IPS DF 6.9 (cell line): ENCODE data around the gene AASS.

Source experiments
- DNase-seq: peaks from one replicate; pipeline ENCODE4 v3.0.0-alpha.2; 2013; ENCODE audit warnings: low read depth, low spot score
- H3K27ac ChIP-seq: one replicate; pipeline ENCODE4 v1.5.1; 2013; ENCODE audit warnings: low read length, control low read depth
- H3K27me3 ChIP-seq: 2 replicates; pipeline ENCODE4 v1.6.1; 2013; ENCODE audit warnings: mild to moderate bottlenecking, low read length; ENCODE audit not compliant: control insufficient read depth, insufficient read depth
- H3K36me3 ChIP-seq: 2 replicates; pipeline ENCODE4 v1.6.1; 2013; ENCODE audit warnings: low read length; ENCODE audit not compliant: control insufficient read depth, insufficient read depth
- H3K4me1 ChIP-seq: 2 replicates; pipeline ENCODE4 v1.6.1; 2013; ENCODE audit warnings: low read length; ENCODE audit not compliant: control insufficient read depth, insufficient read depth
- H3K4me3 ChIP-seq: 2 replicates; pipeline ENCODE4 v1.5.1; 2013; ENCODE audit warnings: mild to moderate bottlenecking, low read length
- H3K9me3 ChIP-seq: 2 replicates; pipeline ENCODE4 v1.6.1; 2013; ENCODE audit warnings: low read length, inconsistent platforms; ENCODE audit not compliant: control insufficient read depth, insufficient read depth
- WGBS: extraction: QIAGEN DNeasy Blood & Tissue Kit; methylation state at CpG from one replicate; pipeline ENCODE4 v1.1.7; 2013; ENCODE audit warnings: mixed read lengths, missing lambda C conversion rate; ENCODE audit not compliant: insufficient read length, insufficient coverage; 5-methylcytosine and 5-hydroxymethylcytosine counted together

Gene AASS

GRCh38 chr7:122055073-122055472, 89.0 kb downstream of the AASS start:
- no CpG with 5 or more reads among the region's 1 CpG for WGBS
- peaks cover 18% of the 10 kb centered on the region; the same call in 1 of the 2 replicates for H3K36me3 ChIP-seq
- H3K4me3 ChIP-seq: no peak overlapping the region
- no peaks in the 10 kb centered on the region for H3K27me3 ChIP-seq
- no peaks in the 10 kb centered on the region for H3K4me1 ChIP-seq
- H3K9me3 ChIP-seq: no peaks in the 10 kb centered on the region
- DNase-seq: no peak
- H3K27ac ChIP-seq: no peak overlapping the region

- Histone ChIP-seq H3K27ac (no peak overlapping the region), H3K27me3 (no peaks in the 10 kb centered on the region), H3K36me3 (peaks cover 17% of the 10 kb centered on the region; the same call in 1 of the 2 replicates), H3K9me3 (no peaks in the 10 kb centered on the region), H3K4me3 (no peak overlapping the region), H3K4me1 (no peaks in the 10 kb centered on the region)
- WGBS: no CpG with 5 or more reads among the region's 1 CpG
- no peak for DNase-seq
These were observed 89.7 kb downstream of the AASS start for GRCh38 chr7:122054393-122054792.

- Histone ChIP-seq H3K4me3 (no peak overlapping the region), H3K36me3 (peaks cover 15% of the 10 kb centered on the region; the same call in 1 of the 2 replicates)
These were observed 97.6 kb downstream of the AASS start for GRCh38 chr7:122046402-122046801.

GRCh38 chr7:122040147-122040546, 103.9 kb downstream of the AASS start:
- no CpG with 5 or more reads among the region's 3 CpGs for WGBS
- H3K4me3 ChIP-seq: no peak overlapping the region
- no peaks in the 10 kb centered on the region for H3K4me1 ChIP-seq
- no peak for DNase-seq
- H3K27me3 ChIP-seq: no peaks in the 10 kb centered on the region
- no peak overlapping the region for H3K27ac ChIP-seq
- H3K36me3 ChIP-seq: peaks cover 29% of the 10 kb centered on the region; the same call in 1 of the 2 replicates
- H3K9me3 ChIP-seq: no peaks in the 10 kb centered on the region

More at GRCh38 chr7:122046402-122046801, 97.6 kb downstream of the AASS start:
- Histone ChIP-seq H3K4me1 (no peaks in the 10 kb centered on the region), H3K27me3 (no peaks in the 10 kb centered on the region), H3K9me3 (no peaks in the 10 kb centered on the region), H3K27ac (no peak overlapping the region)
- no peak for DNase-seq
- no CpG with 5 or more reads among the region's 3 CpGs for WGBS

GRCh38 chr7:122038904-122039303, 105.1 kb downstream of the AASS start:
- H3K4me3 ChIP-seq: no peak overlapping the region
- DNase-seq: no peak
- no CpG with 5 or more reads among the region's 3 CpGs for WGBS
- H3K9me3 ChIP-seq: no peaks in the 10 kb centered on the region
- no peaks in the 10 kb centered on the region for H3K27me3 ChIP-seq
- H3K4me1 ChIP-seq: no peaks in the 10 kb centered on the region
- H3K36me3 ChIP-seq: peaks cover 22% of the 10 kb centered on the region; the same call in 1 of the 2 replicates
- H3K27ac ChIP-seq: no peak overlapping the region

- DNase-seq: no peak
- H3K9me3 ChIP-seq: no peaks in the 10 kb centered on the region
- H3K27me3 ChIP-seq: no peaks in the 10 kb centered on the region
- H3K4me3 ChIP-seq: no peak overlapping the region
- WGBS: no CpG with 5 or more reads among the region's 3 CpGs
- peaks cover 19% of the 10 kb centered on the region; the same call in 1 of the 2 replicates for H3K36me3 ChIP-seq
- H3K4me1 ChIP-seq: no peaks in the 10 kb centered on the region
- H3K27ac ChIP-seq: no peak overlapping the region
These were observed 105.9 kb downstream of the AASS start for GRCh38 chr7:122038134-122038533.

GRCh38 chr7:122035876-122036275, 108.2 kb downstream of the AASS start:
- Histone ChIP-seq H3K27ac (no peak overlapping the region), H3K9me3 (no peaks in the 10 kb centered on the region), H3K4me1 (no peaks in the 10 kb centered on the region), H3K27me3 (no peaks in the 10 kb centered on the region), H3K36me3 (peaks cover 15% of the 10 kb centered on the region; the same call in 1 of the 2 replicates), H3K4me3 (no peak overlapping the region)
- no peak for DNase-seq
- 100% methylated on average over 1 of the region's 1 CpG for WGBS

- WGBS: no CpG with 5 or more reads among the region's 1 CpG
- Histone ChIP-seq H3K27ac (no peak overlapping the region), H3K9me3 (no peaks in the 10 kb centered on the region), H3K36me3 (peaks cover 3% of the 10 kb centered on the region; the same call in 1 of the 2 replicates), H3K4me1 (no peaks in the 10 kb centered on the region), H3K4me3 (no peak overlapping the region), H3K27me3 (no peaks in the 10 kb centered on the region)
- no peak for DNase-seq
These were observed 110.4 kb downstream of the AASS start for GRCh38 chr7:122033641-122034040.

- Histone ChIP-seq H3K36me3 (no peaks in the 10 kb centered on the region), H3K4me3 (no peak overlapping the region), H3K4me1 (no peaks in the 10 kb centered on the region), H3K27ac (no peak overlapping the region), H3K9me3 (no peaks in the 10 kb centered on the region), H3K27me3 (no peaks in the 10 kb centered on the region)
- no peak for DNase-seq
- WGBS: no CpG with 5 or more reads among the region's 2 CpGs
These were observed 117.0 kb downstream of the AASS start for GRCh38 chr7:122027058-122027457.
